Measurements from ENCODE around the gene CES3.

DNA sequence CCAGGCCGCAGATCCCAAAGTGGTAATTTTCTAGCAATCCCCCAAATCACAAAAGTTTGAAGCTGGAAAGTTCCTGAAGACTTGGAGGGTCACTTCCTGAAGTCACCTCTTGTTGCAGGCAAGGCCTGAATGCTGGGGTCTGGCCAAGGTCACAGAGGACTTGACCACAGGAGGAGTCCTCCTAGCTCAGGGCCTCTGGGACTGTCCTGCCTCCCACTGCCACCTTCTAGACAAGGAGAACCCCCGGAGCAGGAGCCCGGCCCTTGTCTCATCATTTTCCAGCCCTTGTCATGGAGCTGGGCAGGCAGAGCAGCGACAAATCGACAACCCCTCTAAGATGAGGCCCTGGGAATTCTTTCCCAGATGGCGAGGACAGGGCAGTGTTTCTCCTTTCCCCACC is 42.7 kb upstream of the CES3 start:
- TF ChIP-seq, protein P1, sequence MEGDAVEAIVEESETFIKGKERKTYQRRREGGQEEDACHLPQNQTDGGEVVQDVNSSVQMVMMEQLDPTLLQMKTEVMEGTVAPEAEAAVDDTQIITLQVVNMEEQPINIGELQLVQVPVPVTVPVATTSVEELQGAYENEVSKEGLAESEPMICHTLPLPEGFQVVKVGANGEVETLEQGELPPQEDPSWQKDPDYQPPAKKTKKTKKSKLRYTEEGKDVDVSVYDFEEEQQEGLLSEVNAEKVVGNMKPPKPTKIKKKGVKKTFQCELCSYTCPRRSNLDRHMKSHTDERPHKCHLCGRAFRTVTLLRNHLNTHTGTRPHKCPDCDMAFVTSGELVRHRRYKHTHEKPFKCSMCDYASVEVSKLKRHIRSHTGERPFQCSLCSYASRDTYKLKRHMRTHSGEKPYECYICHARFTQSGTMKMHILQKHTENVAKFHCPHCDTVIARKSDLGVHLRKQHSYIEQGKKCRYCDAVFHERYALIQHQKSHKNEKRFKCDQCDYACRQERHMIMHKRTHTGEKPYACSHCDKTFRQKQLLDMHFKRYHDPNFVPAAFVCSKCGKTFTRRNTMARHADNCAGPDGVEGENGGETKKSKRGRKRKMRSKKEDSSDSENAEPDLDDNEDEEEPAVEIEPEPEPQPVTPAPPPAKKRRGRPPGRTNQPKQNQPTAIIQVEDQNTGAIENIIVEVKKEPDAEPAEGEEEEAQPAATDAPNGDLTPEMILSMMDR (conservative IDR thresholded peaks at IDR 0.05 in 1 of 2, IDR thresholded peaks at IDR 0.05 in 1 of 2; ENCODE audit: extremely low read depth in 1 of 2, insufficient read depth in 1 of 2, low read depth in 1 of 2, low read length in 2 of 2) = no peak
- no peak for TF ChIP-seq EZH2 (IDR thresholded peaks at IDR 0.05; ENCODE audit: borderline replicate concordance, low read length)
